PC-9 (cell line): Measurements from ENCODE around the gene REXO4. TPM values are rescaled to one million over a fixed set of nuclear protein-coding genes. Genes with fewer than 3 reads are reported as not detected.

Experiments used
- BruUV-seq: library from RNA; stranded (reverse); fragments of 400-500 nt; replicated peaks from 2 replicates; lab custom pipeline; 2021; lab: Mats Ljungman, UMichigan
- CTCF ChIA-PET: fragments of 300-600 bp; sonication (Branson Sonifier 250); formaldehyde crosslinking; loops from one replicate; lab custom pipeline; 2022; ENCODE audit warnings: antibody characterized with exemption; lab: Charles Lee
- POLR2A ChIA-PET: fragments of 300-600 bp; sonication (Branson Sonifier 250); formaldehyde crosslinking; loops from one replicate; lab custom pipeline; 2022; ENCODE audit warnings: antibody characterized with exemption; ENCODE audit not compliant: unreplicated experiment; lab: Charles Lee
- DNase-seq, 2 experiments: peaks; one replicate each; pipeline versions ENCODE4 v3.0.0 to v3.0.0-alpha.2; 2015 to 2022; ENCODE audit warnings: mixed read lengths in 1 of 2
- H2AFZ ChIP-seq: fragments of 200-600 bp; sonication (generic); 2 replicates; pipeline ENCODE4 v1.8.1; 2017; ENCODE audit warnings: antibody characterized with exemption
- H3F3A ChIP-seq: fragments of 200-600 bp; sonication (generic); 2 replicates; pipeline ENCODE4 v1.8.1; 2017; ENCODE audit warnings: antibody characterized with exemption, mild to moderate bottlenecking, low read depth; ENCODE audit not compliant: insufficient read depth
- H3K27ac ChIP-seq: fragments of 200-600 bp; sonication (generic); 2 replicates; pipeline ENCODE4 v1.6.1; 2016; ENCODE audit warnings: mixed run types
- H3K27me3 ChIP-seq: fragments of 200-600 bp; sonication (generic); 2 replicates; pipeline ENCODE4 v1.6.1; 2016; ENCODE audit warnings: low read depth, mixed run types; ENCODE audit not compliant: insufficient read depth
- H3K36me3 ChIP-seq: fragments of 200-600 bp; sonication (generic); 2 replicates; pipeline ENCODE4 v1.6.1; 2016; ENCODE audit warnings: low read depth, mixed run types
- H3K4me1 ChIP-seq: fragments of 200-600 bp; sonication (generic); replicated peaks from 2 replicates; pipeline ENCODE4 v1.6.1; 2016; ENCODE audit warnings: mixed run types; ENCODE audit not compliant: insufficient read depth
- H3K4me2 ChIP-seq: fragments of 200-600 bp; sonication (generic); 2 replicates; pipeline ENCODE4 v1.6.1; 2017; ENCODE audit warnings: mixed run types
- H3K4me3 ChIP-seq: fragments of 200-600 bp; sonication (generic); 2 replicates; pipeline ENCODE4 v1.6.1; 2016; ENCODE audit warnings: mixed run types
- H3K79me2 ChIP-seq: fragments of 200-600 bp; sonication (generic); 2 replicates; pipeline ENCODE4 v1.6.1; 2017; ENCODE audit warnings: low read depth, mixed run types
- H3K9me2 ChIP-seq: fragments of 200-600 bp; sonication (generic); 2 replicates; pipeline ENCODE4 v1.8.1; 2017; ENCODE audit warnings: mild to moderate bottlenecking; ENCODE audit not compliant: insufficient read depth
- H3K9me3 ChIP-seq: fragments of 200-600 bp; sonication (generic); 2 replicates; pipeline ENCODE4 v1.8.1; 2016; ENCODE audit warnings: low read depth; ENCODE audit not compliant: insufficient read depth
- H4K20me1 ChIP-seq: fragments of 200-600 bp; sonication (generic); 2 replicates; pipeline ENCODE4 v1.8.1; 2017; ENCODE audit not compliant: insufficient read depth
- EZH2 ChIP-seq: fragments of 200-600 bp; sonication (generic); IDR thresholded peaks from 2 replicates; pipeline ENCODE4 v1.8.0; 2017; ENCODE audit warnings: antibody characterized with exemption, low read depth
- intact Hi-C: fragments of 100-400 bp; cut with micrococcal nuclease; formaldehyde crosslinking; loops from one replicate; pipeline ENCODE4 v1.10.0; 2022; ENCODE audit not compliant: unreplicated experiment
- total RNA-seq: library from RNA; stranded (reverse); gene quantifications from 2 replicates; pipeline ENCODE4 v1.2.3, GENCODE V29; 2021
- TF ChIP-seq, protein P1 (sequence below): fragments of 200-600 bp; sonication (generic); conservative IDR thresholded peaks from 2 replicates; pipeline ENCODE4 v1.6.1; 2017; ENCODE audit warnings: mixed run types, antibody characterized with exemption, mild to moderate bottlenecking, moderate library complexity

Gene REXO4
- total RNA-seq, 1 experiment from 2014 or later, result 32.6 TPM

DNA sequence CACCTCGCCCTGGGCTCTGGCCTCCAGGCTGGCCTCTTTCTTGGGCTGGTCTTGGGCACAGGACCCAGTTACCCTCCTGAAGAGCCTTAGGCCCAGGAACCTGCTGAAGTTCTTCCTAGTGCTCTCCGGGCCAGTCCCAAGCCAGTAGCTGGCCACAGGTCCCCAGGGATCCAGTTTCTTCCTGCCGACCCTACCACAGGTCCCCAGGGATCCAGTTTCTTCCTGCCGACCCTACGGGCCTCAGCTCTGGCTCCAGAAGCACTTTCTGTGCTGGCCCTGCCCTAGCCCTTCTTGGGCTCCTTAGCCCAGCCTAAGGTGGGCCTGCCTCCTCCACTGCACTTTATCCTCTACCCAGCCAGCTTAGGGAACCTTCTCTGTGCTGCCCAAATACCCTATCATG lies 23.8 kb upstream of the REXO4 start:
- H4K20me1 ChIP-seq, result no peaks in the 10 kb centered on the region
- no peak for DNase-seq
- H3K36me3 ChIP-seq, result no peaks in the 10 kb centered on the region
- ChIA-PET POLR2A (interaction anchor here (0.5 kb wide), 1 partner anchor 47 kb away, joined by 5 read pairs; no protein-coding TSS in a partner anchor), CTCF (interaction anchor here (0.5 kb wide), 1 partner anchor 256 kb away, joined by 4 read pairs; no protein-coding TSS in a partner anchor)
- H3K27ac ChIP-seq, result no peak overlapping the region
- H2AFZ ChIP-seq, result no peak overlapping the region
- intact Hi-C loops, result no loop called here
- H3K4me1 ChIP-seq, result no peaks in the 10 kb centered on the region
- no peak overlapping the region for H3K4me2 ChIP-seq
- H3K9me2 ChIP-seq, result no peaks in the 10 kb centered on the region
- peaks cover 58% of the 10 kb centered on the region; the same call in 1 of the 2 replicates for H3K27me3 ChIP-seq
- no peaks in the 10 kb centered on the region for H3F3A ChIP-seq
- no peaks in the 10 kb centered on the region for H3K9me3 ChIP-seq
- no peaks in the 10 kb centered on the region for H3K79me2 ChIP-seq
- no TSS peak for BruUV-seq
- TF ChIP-seq, protein P1, sequence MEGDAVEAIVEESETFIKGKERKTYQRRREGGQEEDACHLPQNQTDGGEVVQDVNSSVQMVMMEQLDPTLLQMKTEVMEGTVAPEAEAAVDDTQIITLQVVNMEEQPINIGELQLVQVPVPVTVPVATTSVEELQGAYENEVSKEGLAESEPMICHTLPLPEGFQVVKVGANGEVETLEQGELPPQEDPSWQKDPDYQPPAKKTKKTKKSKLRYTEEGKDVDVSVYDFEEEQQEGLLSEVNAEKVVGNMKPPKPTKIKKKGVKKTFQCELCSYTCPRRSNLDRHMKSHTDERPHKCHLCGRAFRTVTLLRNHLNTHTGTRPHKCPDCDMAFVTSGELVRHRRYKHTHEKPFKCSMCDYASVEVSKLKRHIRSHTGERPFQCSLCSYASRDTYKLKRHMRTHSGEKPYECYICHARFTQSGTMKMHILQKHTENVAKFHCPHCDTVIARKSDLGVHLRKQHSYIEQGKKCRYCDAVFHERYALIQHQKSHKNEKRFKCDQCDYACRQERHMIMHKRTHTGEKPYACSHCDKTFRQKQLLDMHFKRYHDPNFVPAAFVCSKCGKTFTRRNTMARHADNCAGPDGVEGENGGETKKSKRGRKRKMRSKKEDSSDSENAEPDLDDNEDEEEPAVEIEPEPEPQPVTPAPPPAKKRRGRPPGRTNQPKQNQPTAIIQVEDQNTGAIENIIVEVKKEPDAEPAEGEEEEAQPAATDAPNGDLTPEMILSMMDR, result no peak
- no peak for TF ChIP-seq EZH2
- no peak overlapping the region for H3K4me3 ChIP-seq

- TF ChIP-seq, protein P1, result no peak
- no peak for TF ChIP-seq EZH2
- no peak overlapping the region for H2AFZ ChIP-seq
- no peak overlapping the region for H3K4me2 ChIP-seq
- CTCF ChIA-PET, result no interaction called here
- no peaks in the 10 kb centered on the region for H3K9me3 ChIP-seq
- intact Hi-C loops, result no loop called here
- H3K27me3 ChIP-seq, result peaks cover 51% of the 10 kb centered on the region; the same call in 1 of the 2 replicates
- no peaks in the 10 kb centered on the region for H3F3A ChIP-seq
- H3K4me1 ChIP-seq, result no peaks in the 10 kb centered on the region
- no peak for DNase-seq
- H4K20me1 ChIP-seq, result no peaks in the 10 kb centered on the region
- H3K27ac ChIP-seq, result no peak overlapping the region
- H3K4me3 ChIP-seq, result no peak overlapping the region
- no peaks in the 10 kb centered on the region for H3K79me2 ChIP-seq
- H3K9me2 ChIP-seq, result no peaks in the 10 kb centered on the region
- H3K36me3 ChIP-seq, result no peaks in the 10 kb centered on the region
- BruUV-seq, result no TSS peak
- POLR2A ChIA-PET, result no interaction called here
Observed at GRCh38 chr9:133440874-133441273, 23.1 kb upstream of the REXO4 start.

- no peak overlapping the region for H3K27ac ChIP-seq
- TF ChIP-seq EZH2, result no peak
- TF ChIP-seq, protein P1, result no peak
- H4K20me1 ChIP-seq, result no peaks in the 10 kb centered on the region
- H3K9me2 ChIP-seq, result no peaks in the 10 kb centered on the region
- CTCF ChIA-PET, result no interaction called here
- BruUV-seq, result no TSS peak
- peaks cover 40% of the 10 kb centered on the region; the same call in 1 of the 2 replicates for H3K27me3 ChIP-seq
- H3K79me2 ChIP-seq, result no peaks in the 10 kb centered on the region
- H2AFZ ChIP-seq, result no peak overlapping the region
- H3F3A ChIP-seq, result no peaks in the 10 kb centered on the region
- no peak for DNase-seq
- H3K36me3 ChIP-seq, result no peaks in the 10 kb centered on the region
- intact Hi-C loops, result no loop called here
- H3K4me3 ChIP-seq, result no peak overlapping the region
- H3K4me1 ChIP-seq, result no peaks in the 10 kb centered on the region
- no peaks in the 10 kb centered on the region for H3K9me3 ChIP-seq
- POLR2A ChIA-PET, result no interaction called here
- no peak overlapping the region for H3K4me2 ChIP-seq
Observed at GRCh38 chr9:133439337-133439736, 21.5 kb upstream of the REXO4 start.
